Prostate gland (tissue), 2 donors: Measurements from ENCODE around the gene POLR3C.

Experiments
- CTCF ChIP-seq, 4 experiments: fragments of 200-600 bp in 2 of 4; fragments of 450-650 bp in 2 of 4; sonication (generic) in 2 of 4; IDR thresholded peaks; 1 replicate in 3 of 4; 2 replicates in 1 of 4; pipeline ENCODE4 v1.5.1; 2016 to 2019; ENCODE audit warnings: antibody characterized with exemption in 4 of 4, mild to moderate bottlenecking in 2 of 4, moderate library complexity in 2 of 4
- POLR2A ChIP-seq: fragments of 450-650 bp; IDR thresholded peaks from one replicate; pipeline ENCODE4 v1.6.1; 2016; ENCODE audit warnings: antibody characterized with exemption, mild to moderate bottlenecking
- POLR2AphosphoS5 ChIP-seq: sonication (generic); formaldehyde crosslinking; IDR thresholded peaks from one replicate; pipeline ENCODE4 v1.6.1; 2017; ENCODE audit warnings: antibody characterized with exemption

GRCh38 chr1:145847827-145848226 lies 23.8 kb downstream of the POLR3C start:
- TF ChIP-seq CTCF (IDR thresholded peaks at IDR 0.05) (no peak), POLR2AphosphoS5 (no peak), POLR2A (no peak)
